OCI-LY3 (cell line): ENCODE measurements around the gene CPAMD8.
A peak's percentile ranks its signal among the peaks of the same experiment; 100 is the strongest.
"Not testable (repeated sequence)": the region's sequence is repeated elsewhere in the genome, so short reads cannot be mapped to it uniquely, and the experiment has no call there.

Source experiments
- H2AFZ ChIP-seq: fragments of 200-600, 300-600 bp; shearing (Covaris generic); 2 replicates; pipeline ENCODE4 v1.6.0; 2014; ENCODE audit warnings: antibody characterized with exemption, low read depth, low read length
- H3K27ac ChIP-seq: fragments of 200-600, 300-600 bp; sonication (generic); 2 replicates; pipeline ENCODE4 v1.5.1; 2014; ENCODE audit warnings: mild to moderate bottlenecking, low read length, moderate library complexity, mixed read lengths
- H3K27me3 ChIP-seq: fragments of 200-600, 300-600 bp; sonication (generic); 2 replicates; pipeline ENCODE4 v1.6.1; 2014; ENCODE audit warnings: low read depth, low read length, mixed read lengths
- H3K36me3 ChIP-seq: fragments of 200-600, 300-600 bp; sonication (generic); replicated peaks from 2 replicates; pipeline ENCODE3; 2014; ENCODE audit warnings: low read depth, low read length, mixed read lengths
- H3K4me1 ChIP-seq: fragments of 300-600, 200-600 bp; sonication (generic); 2 replicates; pipeline ENCODE4 v1.6.1; 2014; ENCODE audit warnings: low read length, mixed read lengths
- H3K4me2 ChIP-seq: fragments of 200-600, 300-600 bp; sonication (generic); 2 replicates; pipeline ENCODE4 v1.6.1; 2014; ENCODE audit warnings: low read length, mixed read lengths
- H3K4me3 ChIP-seq: fragments of 300-600, 200-600 bp; sonication (generic); 2 replicates; pipeline ENCODE4 v1.5.1; 2014; ENCODE audit warnings: antibody characterized with exemption, mild to moderate bottlenecking, low read length, moderate library complexity
- H3K79me2 ChIP-seq: fragments of 300-600, 200-600 bp; shearing (Covaris generic); 2 replicates; pipeline ENCODE4 v1.6.1; 2014; ENCODE audit warnings: mild to moderate bottlenecking, low read length, mixed read lengths
- H3K9ac ChIP-seq: fragments of 300-600, 200-600 bp; shearing (Covaris generic); 2 replicates; pipeline ENCODE4 v1.6.0; 2014; ENCODE audit warnings: mild to moderate bottlenecking, low read length, moderate library complexity
- H3K9me3 ChIP-seq: fragments of 200-600, 300-600 bp; shearing (Covaris generic); 2 replicates; pipeline ENCODE4 v1.6.1; 2014; ENCODE audit warnings: low read length, mixed read lengths; ENCODE audit not compliant: insufficient read depth
- H4K20me1 ChIP-seq: fragments of 200-600, 300-600 bp; sonication (generic); 2 replicates; pipeline ENCODE4 v1.6.1; 2016; ENCODE audit warnings: low read length, mixed read lengths; ENCODE audit not compliant: insufficient read depth
- EZH2phosphoT487 ChIP-seq: fragments of 200-600 bp; shearing (Covaris generic); IDR thresholded peaks from 2 replicates; pipeline ENCODE4 v1.6.1; 2018; ENCODE audit warnings: antibody characterized with exemption, mixed run types, low read depth
- TF ChIP-seq, protein P1 (sequence below): fragments of 200-600, 300-600 bp; sonication (generic); IDR thresholded peaks from 2 replicates; pipeline ENCODE4 v1.5.1; 2014; ENCODE audit warnings: antibody characterized with exemption, low read length, low read depth

The CPAMD8 gene

DNA sequence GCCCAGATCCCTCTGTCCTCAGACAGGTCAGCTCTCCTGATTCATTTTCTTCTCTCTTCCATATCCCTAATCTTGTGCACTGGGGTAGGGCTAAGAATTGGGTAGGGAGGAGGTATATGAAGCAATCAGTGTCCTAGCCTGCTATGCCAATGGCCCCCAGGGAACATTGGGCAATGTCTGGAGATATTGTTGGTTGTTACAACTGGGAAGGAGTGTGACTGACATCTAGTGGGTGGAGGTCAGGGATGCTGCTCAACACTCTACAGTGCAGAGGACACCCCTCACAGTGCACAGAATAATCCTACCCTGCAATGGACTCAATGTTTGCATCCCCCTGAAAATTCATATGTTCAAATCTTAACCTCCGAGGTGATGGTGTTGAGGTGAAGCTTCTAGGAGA, 57.5 kb downstream of the CPAMD8 start:
- no peak overlapping the region for H3K4me3 ChIP-seq
- H3K4me1 ChIP-seq, result no peaks in the 10 kb centered on the region
- H3K27me3 ChIP-seq, result no peaks in the 10 kb centered on the region
- no peak overlapping the region for H2AFZ ChIP-seq
- H4K20me1 ChIP-seq, result no peaks in the 10 kb centered on the region
- H3K36me3 ChIP-seq, result no peaks in the 10 kb centered on the region
- TF ChIP-seq, protein P1, sequence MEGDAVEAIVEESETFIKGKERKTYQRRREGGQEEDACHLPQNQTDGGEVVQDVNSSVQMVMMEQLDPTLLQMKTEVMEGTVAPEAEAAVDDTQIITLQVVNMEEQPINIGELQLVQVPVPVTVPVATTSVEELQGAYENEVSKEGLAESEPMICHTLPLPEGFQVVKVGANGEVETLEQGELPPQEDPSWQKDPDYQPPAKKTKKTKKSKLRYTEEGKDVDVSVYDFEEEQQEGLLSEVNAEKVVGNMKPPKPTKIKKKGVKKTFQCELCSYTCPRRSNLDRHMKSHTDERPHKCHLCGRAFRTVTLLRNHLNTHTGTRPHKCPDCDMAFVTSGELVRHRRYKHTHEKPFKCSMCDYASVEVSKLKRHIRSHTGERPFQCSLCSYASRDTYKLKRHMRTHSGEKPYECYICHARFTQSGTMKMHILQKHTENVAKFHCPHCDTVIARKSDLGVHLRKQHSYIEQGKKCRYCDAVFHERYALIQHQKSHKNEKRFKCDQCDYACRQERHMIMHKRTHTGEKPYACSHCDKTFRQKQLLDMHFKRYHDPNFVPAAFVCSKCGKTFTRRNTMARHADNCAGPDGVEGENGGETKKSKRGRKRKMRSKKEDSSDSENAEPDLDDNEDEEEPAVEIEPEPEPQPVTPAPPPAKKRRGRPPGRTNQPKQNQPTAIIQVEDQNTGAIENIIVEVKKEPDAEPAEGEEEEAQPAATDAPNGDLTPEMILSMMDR, result peak; percentile 43
- TF ChIP-seq EZH2phosphoT487, result no peak
- H3K9ac ChIP-seq, result no peak overlapping the region
- no peak overlapping the region for H3K27ac ChIP-seq
- no peaks in the 10 kb centered on the region for H3K9me3 ChIP-seq
- no peaks in the 10 kb centered on the region for H3K79me2 ChIP-seq
- no peak overlapping the region for H3K4me2 ChIP-seq

DNA sequence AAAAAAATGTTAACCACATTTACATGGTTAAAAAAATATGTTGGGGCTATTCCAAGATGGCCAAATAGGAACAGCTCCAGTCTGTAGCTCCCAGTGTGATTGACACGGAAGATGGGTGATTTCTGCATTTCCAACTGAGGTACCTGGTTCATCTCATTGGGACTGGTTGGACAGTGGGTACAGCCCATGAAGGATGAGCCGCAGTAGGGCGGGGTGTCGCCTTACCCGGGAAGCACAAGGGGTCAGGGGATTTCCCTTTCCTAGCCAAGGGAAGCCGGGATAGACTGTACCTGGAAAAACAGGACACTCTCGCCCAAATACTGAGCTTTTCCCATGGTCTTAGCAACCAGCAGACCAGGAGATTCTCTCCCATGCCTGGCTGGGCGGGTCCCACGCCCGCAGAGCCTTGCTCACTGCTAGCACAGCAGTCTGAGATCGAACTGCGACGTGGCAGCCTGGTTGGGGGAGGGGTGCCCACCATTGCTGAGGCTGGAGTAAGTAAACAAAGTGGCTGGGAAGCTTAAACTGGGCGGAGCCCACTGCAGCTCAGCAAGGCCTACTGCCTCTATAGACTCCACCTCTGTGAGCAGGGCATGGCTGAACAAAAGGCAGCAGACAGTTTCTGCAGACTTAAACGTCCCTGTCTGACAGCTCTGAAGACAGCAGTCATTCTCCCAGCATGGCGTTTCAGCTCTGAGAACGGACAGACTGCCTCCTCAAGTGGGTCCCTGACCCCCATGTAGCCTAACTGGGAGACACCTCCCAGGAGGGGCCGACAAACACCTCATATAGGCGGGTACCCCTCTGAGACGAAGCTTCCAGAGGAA, 65.4 kb downstream of the CPAMD8 start:
- not testable (repeated sequence) for H4K20me1 ChIP-seq, H2AFZ ChIP-seq, H3K9ac ChIP-seq, H3K4me1 ChIP-seq, H3K79me2 ChIP-seq, H3K9me3 ChIP-seq, H3K4me3 ChIP-seq, H3K27ac ChIP-seq, H3K36me3 ChIP-seq, H3K4me2 ChIP-seq
- peaks cover 19% of the 10 kb centered on the region for H3K27me3 ChIP-seq

DNA sequence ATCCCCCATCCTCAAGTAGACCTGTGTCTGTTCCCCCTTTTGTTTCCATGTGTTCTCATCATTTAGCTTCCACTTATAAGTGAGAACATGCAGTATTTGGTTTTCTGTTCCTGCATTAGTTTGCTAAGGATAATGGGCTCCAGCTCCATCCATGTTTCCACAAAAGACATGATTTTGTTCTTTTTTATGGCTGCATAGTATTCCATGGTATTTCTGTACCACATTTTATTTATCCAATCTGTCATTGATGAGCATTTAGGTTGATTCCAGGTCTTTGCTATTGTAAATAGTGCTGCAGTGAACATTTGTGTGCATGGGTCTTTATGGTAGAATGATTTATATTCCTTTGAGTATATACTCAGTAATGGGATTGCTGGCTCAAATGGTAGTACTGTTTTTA, 68.3 kb downstream of the CPAMD8 start:
- H3K9me3 ChIP-seq, H3K4me3 ChIP-seq, H4K20me1 ChIP-seq, H3K36me3 ChIP-seq, H2AFZ ChIP-seq, H3K79me2 ChIP-seq, H3K4me1 ChIP-seq, H3K9ac ChIP-seq, H3K4me2 ChIP-seq, H3K27ac ChIP-seq: not testable (repeated sequence)
- H3K27me3 ChIP-seq, result peaks cover 21% of the 10 kb centered on the region

DNA sequence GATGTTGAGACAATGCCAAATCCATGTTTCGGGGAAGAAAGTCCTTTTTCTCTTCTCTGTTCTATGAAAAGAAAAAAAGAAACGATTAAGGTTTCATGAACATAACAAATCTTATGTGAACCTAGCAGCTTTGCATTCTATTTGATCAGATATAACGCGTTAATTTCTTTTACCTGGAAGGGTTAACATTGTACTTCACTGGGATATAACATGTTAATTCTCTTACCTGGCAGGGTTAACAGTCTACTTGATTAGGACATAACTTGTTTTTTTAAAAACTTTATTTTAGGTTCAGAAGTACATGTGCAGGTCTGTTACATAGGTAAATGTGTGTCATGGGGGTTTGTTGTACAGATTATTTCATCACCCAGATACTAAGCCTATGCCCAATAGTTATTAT, 68.8 kb downstream of the CPAMD8 start:
- TF ChIP-seq, protein P1, result no peak
- no peak for TF ChIP-seq EZH2phosphoT487
- Histone ChIP-seq H3K4me3 (no peak overlapping the region), H3K9me3 (no peaks in the 10 kb centered on the region), H3K27ac (no peak overlapping the region), H3K4me1 (no peaks in the 10 kb centered on the region), H3K9ac (no peak overlapping the region), H2AFZ (no peak overlapping the region), H3K36me3 (no peaks in the 10 kb centered on the region), H3K79me2 (no peaks in the 10 kb centered on the region), H3K27me3 (peaks cover 21% of the 10 kb centered on the region), H3K4me2 (no peak overlapping the region), H4K20me1 (no peaks in the 10 kb centered on the region)

DNA sequence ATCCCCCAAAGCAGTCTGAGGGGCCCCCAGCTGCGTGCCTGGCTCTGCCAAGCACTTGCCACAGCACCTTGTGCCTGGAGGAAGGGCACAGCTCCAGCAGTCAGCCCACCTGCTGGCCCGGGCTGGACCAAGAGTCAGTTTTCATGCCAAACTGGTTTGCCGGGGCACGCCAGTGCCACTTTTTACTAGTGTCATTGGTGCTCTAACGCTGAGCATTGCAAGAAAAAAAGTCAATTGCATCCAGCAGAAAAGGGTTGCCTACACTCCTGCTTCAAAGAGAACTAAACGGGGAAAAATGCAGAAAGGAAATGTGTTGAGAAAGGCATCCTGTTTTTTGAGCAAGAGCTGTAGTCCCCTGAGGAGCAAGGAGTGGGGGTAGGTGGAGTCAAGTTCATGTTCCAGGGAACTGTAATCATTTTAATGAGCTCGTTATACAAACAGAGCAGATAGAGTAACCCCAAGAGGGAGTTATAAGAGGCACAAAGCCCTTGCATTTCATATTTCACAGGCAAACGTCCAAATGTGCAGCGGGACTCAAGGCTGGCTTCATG, 69.4 kb downstream of the CPAMD8 start:
- TF ChIP-seq, protein P1, result no peak
- no peak for TF ChIP-seq EZH2phosphoT487
- H3K79me2 ChIP-seq, result no peaks in the 10 kb centered on the region
- H4K20me1 ChIP-seq, result no peaks in the 10 kb centered on the region
- no peak overlapping the region for H3K4me2 ChIP-seq
- no peaks in the 10 kb centered on the region for H3K36me3 ChIP-seq
- H3K9ac ChIP-seq, result no peak overlapping the region
- peaks cover 21% of the 10 kb centered on the region for H3K27me3 ChIP-seq
- no peaks in the 10 kb centered on the region for H3K9me3 ChIP-seq
- H3K27ac ChIP-seq, result no peak overlapping the region
- no peaks in the 10 kb centered on the region for H3K4me1 ChIP-seq
- H3K4me3 ChIP-seq, result no peak overlapping the region
- H2AFZ ChIP-seq, result no peak overlapping the region
